Panc1 (cell line): ENCODE data around the gene DGCR6L. TPM values are rescaled to one million over a fixed set of nuclear protein-coding genes. Genes with fewer than 3 reads are reported as not detected.

ENCODE experiments used
- total RNA-seq: library from RNA; stranded (reverse); gene quantifications from one replicate; pipeline ENCODE4 v1.2.1, GENCODE V29; 2021; ENCODE audit not compliant: unreplicated experiment

DGCR6L gene
- total RNA-seq, 1 experiment from 2014 or later = 43.5 TPM

Other genes starting within 250 kb of the DGCR6L start
- gene DGCR8, start 239.8 kb downstream of the DGCR6L start, total RNA-seq = 35.0 TPM
- gene RANBP1, start 204.0 kb downstream of the DGCR6L start, total RNA-seq = 232 TPM
- gene TRMT2A, start 202.8 kb downstream of the DGCR6L start, total RNA-seq = 66.7 TPM
- gene ZDHHC8, start 188.3 kb downstream of the DGCR6L start, total RNA-seq = 79.0 TPM
- gene CCDC188, start 169.0 kb downstream of the DGCR6L start, total RNA-seq = not detected
- 16.3 TPM for gene RTN4R, start 51.7 kb downstream of the DGCR6L start, total RNA-seq
- gene ZNF74, start 74.1 kb upstream of the DGCR6L start, total RNA-seq = 13.2 TPM
- gene SCARF2, start 117.8 kb upstream of the DGCR6L start, total RNA-seq = 3.2 TPM
- 14.5 TPM for gene KLHL22, start 175.7 kb upstream of the DGCR6L start, total RNA-seq
- gene MED15, start 187.6 kb upstream of the DGCR6L start, total RNA-seq = 59.3 TPM